ENCODE measurements around the gene CMSS1.
"Not testable (repeated sequence)": the region's sequence is repeated elsewhere in the genome, so short reads cannot be mapped to it uniquely, and the experiment has no call there.

Gene CMSS1

GRCh38 chr3:99818818-99819217 is 1.2 kb downstream of the CMSS1 start:
- DNase-seq = no peak

- no peak for DNase-seq
Measured at GRCh38 chr3:99823723-99824711, 6.4 kb downstream of the CMSS1 start.

- DNase-seq = peak; percentile 61
Measured at GRCh38 chr3:99825004-99825640, 7.5 kb downstream of the CMSS1 start.

- no peak for DNase-seq
Measured at GRCh38 chr3:99829844-99830243, 12.2 kb downstream of the CMSS1 start.

GRCh38 chr3:99833617-99834205 is 16.0 kb downstream of the CMSS1 start:
- DNase-seq = no peak

- no peak for DNase-seq
Measured at GRCh38 chr3:99834211-99834957, 16.7 kb downstream of the CMSS1 start.

GRCh38 chr3:99836681-99837080 is 19.0 kb downstream of the CMSS1 start:
- no peak for DNase-seq

- no peak for DNase-seq
Measured at GRCh38 chr3:99837715-99838114, 20.1 kb downstream of the CMSS1 start.

- no peak for DNase-seq
Measured at GRCh38 chr3:99838755-99839154, 21.1 kb downstream of the CMSS1 start.

- DNase-seq = no peak
Measured at GRCh38 chr3:99839613-99840012, 22.0 kb downstream of the CMSS1 start.

- DNase-seq = not testable (repeated sequence)
Measured at GRCh38 chr3:99841949-99842348, 24.3 kb downstream of the CMSS1 start.

- DNase-seq = peak; percentile 65
Measured at GRCh38 chr3:99842826-99843589, 25.3 kb downstream of the CMSS1 start.

- DNase-seq = no peak
Measured at GRCh38 chr3:99843590-99844258, 26.1 kb downstream of the CMSS1 start.

- no peak for DNase-seq
Measured at GRCh38 chr3:99845331-99845730, 27.7 kb downstream of the CMSS1 start.

GRCh38 chr3:99845999-99846398 is 28.3 kb downstream of the CMSS1 start:
- no peak for DNase-seq

GRCh38 chr3:99846477-99847160 is 29.0 kb downstream of the CMSS1 start:
- no peak for DNase-seq

GRCh38 chr3:99848433-99848832 is 30.8 kb downstream of the CMSS1 start:
- no peak for DNase-seq

- no peak for DNase-seq
Measured at GRCh38 chr3:99850608-99851007, 32.9 kb downstream of the CMSS1 start.

GRCh38 chr3:99851955-99852354 is 34.3 kb downstream of the CMSS1 start:
- no peak for DNase-seq

GRCh38 chr3:99852851-99853250 is 35.2 kb downstream of the CMSS1 start:
- DNase-seq = peak; percentile 58

GRCh38 chr3:99854756-99855298 is 37.2 kb downstream of the CMSS1 start:
- DNase-seq = no peak
